GM18907 (cell line): ENCODE measurements around the gene AGAP1.

Source experiments
- ATAC-seq: cut with Tn5 transposase; IDR thresholded peaks from one replicate; pipeline ENCODE4 v1.9.1; 2021; ENCODE audit warnings: mild to moderate bottlenecking, moderate library complexity; ENCODE audit not compliant: unreplicated experiment

AGAP1 gene

DNA sequence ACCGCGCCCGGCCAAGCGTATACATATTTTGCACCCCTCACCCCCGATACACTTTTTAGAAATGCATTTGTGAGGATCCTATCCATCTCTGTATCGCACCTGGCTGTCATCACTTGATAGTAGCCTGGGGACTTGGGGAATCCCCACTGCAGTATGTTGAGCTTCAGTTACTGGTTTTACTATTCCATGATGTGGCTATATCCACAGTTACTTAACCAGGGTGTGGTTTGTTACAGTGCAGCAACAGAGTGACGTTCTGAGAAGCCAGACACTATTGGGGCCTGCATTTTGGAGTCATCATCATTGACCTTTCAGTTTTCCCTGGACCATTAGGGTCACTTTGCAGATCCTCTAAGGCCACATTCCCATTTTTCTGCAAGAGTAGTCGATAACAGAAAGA is 212.7 kb downstream of the AGAP1 start:
- no peak for ATAC-seq

- ATAC-seq, result no peak
These were observed 213.7 kb downstream of the AGAP1 start for GRCh38 chr2:235707411-235708096.

- no peak for ATAC-seq
These were observed 215.4 kb downstream of the AGAP1 start for GRCh38 chr2:235709124-235709813.

DNA sequence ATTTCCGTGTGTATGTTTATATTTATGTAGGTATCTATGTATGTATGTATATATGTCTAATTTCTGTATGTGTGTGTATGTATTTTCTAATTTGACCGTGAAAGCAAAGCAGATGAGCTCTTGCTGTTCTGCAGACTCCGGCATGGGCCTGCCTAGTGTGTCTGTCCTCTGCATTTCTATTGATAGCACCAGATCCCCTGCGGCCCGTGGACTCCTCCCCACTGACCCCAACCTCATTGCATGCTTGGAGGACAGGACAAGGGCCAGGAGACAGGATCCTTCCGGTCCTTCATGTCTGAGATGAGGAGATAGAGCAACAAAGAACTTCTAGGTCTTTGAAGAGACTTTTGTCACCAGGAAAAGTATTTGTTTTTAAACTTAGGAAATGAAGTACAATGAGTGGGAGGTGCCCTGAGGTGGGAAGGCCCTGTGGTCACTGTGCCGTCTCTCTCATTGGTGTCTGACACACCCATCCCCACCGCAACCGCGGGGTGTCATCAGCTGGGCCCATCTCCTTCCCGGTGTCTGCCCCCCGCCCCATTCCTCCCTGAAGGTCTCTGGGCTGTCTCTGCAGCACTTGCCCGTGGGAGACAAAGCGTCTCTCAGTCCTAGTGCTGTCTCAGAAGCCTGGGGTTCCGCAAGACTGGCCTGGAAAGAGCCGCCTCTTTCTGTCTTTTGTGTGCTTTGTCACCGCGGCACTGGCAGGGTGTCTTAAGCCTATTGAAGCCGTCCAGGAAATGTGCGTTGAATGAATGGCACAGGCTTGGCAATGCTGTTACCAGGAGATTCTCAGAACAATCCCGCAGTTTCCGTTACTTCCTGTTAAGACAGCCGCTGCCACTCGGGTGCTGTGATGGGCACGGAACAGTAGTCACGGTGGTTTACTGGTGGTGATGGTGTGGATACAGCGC is 216.4 kb downstream of the AGAP1 start:
- no peak for ATAC-seq

DNA sequence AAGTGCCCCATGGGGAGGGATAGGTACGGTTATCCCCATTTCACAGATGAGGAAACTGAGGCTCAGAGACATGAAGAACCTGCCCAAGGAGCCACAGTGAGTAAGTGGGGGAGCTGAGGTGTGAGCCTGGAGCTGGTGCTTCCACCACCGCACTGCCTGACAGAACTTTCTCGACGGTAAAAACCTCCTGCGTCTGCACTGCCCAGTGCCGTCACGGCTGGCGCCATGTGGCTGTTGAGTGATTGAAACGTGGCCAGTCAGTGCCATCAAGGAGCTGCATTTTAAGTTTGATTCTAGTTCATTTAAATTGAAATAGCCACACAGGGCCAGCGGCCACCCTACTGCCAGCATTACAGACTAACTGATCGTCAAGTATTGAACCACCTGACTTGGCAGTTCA is 217.1 kb downstream of the AGAP1 start:
- ATAC-seq, result no peak

- no peak for ATAC-seq
These were observed 217.7 kb downstream of the AGAP1 start for GRCh38 chr2:235711527-235711926.

GRCh38 chr2:235712176-235712575 is 218.3 kb downstream of the AGAP1 start:
- ATAC-seq, result no peak

DNA sequence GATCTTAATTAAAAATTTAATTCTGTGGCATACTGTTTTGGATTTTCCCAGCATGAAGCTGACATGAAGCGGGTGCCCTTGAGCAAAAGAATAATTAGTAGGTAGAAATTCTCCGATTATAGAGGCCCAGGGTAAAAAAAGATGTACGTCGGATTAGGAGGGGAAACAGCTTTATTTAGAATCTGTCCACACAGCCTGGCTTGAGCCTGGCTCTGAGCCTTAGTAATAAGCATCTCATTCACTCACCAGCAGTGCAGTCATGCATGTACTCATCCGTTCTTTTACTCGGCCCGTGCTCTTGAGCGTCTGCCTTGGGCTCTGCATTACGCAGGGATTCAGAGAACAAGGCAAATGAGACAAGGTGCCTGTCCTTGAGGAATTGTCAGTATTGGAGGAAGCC is 219.3 kb downstream of the AGAP1 start:
- ATAC-seq, result no peak

DNA sequence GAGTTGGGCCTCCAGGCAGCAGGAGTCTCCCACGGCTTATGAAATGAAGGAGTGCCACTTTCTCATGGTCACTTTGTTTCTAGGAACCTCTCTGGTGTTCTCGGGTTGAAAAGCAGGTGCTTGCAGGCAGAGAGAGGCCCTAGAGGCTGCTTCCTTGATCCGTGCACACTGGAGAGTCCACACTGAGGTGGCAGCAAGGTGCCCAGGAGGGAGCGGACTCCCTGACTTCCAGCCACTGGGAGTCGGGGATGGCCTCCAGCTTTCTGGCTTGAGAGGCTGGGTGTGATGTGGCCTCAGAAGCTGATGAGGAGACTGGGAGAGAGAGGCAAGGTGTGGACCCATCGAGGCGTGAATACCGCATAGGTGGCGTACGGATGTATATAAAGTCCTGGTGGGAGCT is 221.8 kb downstream of the AGAP1 start:
- no peak for ATAC-seq

DNA sequence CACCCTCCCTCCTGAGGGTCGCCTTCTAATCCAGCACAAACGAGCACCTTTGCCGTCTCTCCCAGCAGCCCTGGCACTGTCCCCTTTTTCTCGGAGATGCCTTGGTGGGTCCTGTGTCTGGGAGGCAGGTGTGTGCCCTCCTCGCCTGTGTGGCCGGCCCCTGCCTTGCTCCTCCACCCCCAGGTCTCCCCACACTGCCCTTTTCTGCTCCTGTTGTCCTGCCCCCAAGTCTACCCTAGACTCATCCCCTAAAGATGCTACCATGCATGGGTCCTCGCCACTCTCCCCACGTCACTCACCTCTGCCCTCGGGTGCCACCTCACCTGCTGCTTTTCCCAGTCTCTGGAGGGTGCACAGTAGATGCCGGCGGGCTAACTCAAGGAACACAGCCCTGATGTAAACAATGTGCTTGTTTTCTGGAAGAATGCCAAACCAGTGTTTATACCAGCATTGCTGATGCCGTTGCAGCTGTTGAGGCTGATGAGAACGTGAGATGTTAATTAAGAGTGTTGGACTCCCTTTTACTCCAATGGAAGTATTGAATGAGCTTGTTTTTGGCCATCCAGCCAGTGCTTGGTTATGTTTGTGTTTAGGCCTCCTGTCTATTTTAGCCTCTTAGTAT is 223.1 kb downstream of the AGAP1 start:
- ATAC-seq, result no peak

- ATAC-seq, result no peak
These were observed 225.5 kb downstream of the AGAP1 start for GRCh38 chr2:235719146-235719942.

DNA sequence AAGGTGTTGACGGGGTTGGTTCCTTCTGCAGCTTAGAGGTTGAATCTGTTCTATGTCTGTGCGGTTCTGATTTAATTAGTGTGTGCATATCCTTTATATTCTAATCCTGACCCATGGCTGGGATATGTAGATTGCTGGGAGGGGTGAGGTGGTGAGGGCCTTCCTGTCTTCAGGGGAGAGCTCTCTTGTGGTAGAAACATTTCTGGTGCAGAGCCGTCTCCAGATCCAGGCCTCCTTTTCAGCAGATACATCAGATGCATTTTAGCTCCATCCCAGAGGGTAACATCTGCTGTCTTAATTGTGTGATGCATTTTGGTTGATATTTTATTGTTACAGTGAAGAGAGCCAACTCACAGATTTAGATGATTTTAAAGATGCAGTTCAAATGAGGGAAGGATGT is 227.8 kb downstream of the AGAP1 start:
- ATAC-seq, result no peak

GRCh38 chr2:235722869-235723268 is 229.0 kb downstream of the AGAP1 start:
- no peak for ATAC-seq

DNA sequence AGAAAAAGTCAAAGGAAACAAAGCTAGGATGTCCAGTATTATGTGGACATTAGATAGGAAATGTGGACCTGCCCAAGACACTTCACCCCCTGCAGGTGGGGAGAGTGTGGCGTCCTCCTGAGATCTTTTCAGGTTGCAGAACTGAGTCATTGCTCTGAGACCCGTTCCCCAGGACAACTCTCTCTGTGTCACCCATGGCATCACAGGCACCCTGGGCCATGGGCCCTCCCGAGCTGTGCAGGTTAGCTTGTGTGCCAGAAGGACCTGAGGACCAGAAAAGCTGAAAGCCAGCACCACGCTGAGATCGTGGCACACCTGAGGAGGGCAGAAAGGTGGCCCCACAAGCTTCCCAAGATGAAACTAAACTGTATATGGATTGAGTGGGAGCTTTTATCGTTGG is 229.5 kb downstream of the AGAP1 start:
- ATAC-seq, result no peak

DNA sequence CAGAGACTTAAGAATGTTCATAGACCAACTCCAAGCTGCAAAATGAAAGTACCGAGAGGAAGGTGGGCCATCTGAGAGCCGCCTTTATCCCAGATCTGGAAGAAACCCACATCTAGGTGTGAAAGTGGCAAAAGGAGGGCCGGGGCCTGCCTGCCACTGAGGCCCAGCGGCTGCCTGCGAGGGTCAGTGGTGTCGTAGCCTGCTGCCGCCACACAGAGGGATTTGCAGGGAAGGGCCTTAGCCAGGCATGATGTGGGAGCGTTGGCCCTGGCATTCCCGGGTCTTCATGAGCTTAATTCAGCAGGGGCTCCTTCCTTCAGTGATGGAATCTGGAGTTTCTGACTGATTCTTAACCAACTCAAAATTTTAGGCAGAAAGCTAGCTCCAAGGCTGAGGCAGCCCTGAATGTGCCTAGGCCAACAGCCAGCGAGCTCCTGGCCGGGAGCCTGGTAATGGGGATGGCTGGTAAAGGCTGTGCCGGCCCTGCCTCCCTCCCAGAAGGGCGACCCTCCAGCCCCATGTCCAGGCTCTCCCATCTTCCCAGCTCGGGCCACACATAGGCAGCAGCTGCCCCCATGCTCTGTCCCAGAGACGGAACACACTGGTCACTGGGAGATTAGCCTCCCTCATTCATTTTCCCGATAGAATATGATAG is 230.1 kb downstream of the AGAP1 start:
- no peak for ATAC-seq

DNA sequence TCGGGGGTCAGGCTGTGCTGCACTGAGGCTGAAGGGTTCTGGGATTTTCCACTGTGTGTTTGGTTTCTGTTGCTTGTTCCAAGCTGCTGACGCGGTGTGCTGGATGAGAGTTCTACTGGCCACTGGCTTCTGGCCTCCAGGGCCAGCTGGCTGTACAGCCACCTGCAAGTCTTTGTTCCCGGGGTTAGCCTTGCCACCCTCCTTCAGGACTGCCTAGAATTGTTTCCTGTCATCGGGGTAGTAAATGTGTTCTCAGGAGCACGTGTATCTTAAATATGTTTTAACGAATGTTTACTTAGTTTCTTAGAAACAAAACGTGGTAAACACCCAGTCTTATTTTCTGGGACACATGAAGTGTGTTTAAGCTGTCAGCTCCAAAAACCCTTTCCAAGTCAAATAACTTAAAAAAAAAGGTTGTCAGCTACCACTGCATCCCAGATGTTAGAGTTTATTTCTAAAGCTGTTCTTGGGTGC is 231.2 kb downstream of the AGAP1 start:
- no peak for ATAC-seq

- no peak for ATAC-seq
These were observed 232.0 kb downstream of the AGAP1 start for GRCh38 chr2:235725841-235726240.

DNA sequence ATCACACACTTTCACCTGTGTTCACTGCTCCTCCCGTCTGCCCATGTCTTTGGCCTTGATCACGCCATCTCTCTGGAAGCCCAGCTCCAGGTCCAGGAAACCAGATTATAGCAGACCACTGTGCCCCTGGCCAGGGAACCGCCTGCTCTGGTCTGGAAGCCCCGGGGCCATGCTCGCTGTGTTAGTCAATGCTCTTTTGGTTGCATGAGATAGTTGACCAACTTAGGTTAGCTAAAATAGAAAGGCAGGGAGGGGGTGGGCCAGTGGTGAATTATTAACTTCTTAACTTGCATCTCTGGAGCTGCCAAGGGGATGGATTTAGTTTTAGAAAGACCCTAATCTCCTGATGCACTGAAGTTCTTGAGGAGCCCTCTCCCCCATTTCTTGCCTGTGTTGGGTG is 232.7 kb downstream of the AGAP1 start:
- no peak for ATAC-seq

- no peak for ATAC-seq
These were observed 233.3 kb downstream of the AGAP1 start for GRCh38 chr2:235727174-235727573.
